ENCODE data around the gene MTUS2. TPM values are rescaled to one million over a fixed set of nuclear protein-coding genes. Genes with fewer than 3 reads are reported as not detected.

MTUS2 gene
- not detected in 2 replicates for total RNA-seq
- 0.02 and 0.06 TPM in 2 replicates for polyA plus RNA-seq
- not detected in 2 replicates for polyA plus RNA-seq (2012)
- not detected in 2 replicates for polyA minus RNA-seq (ENCODE audit: low replicate concordance)

DNA sequence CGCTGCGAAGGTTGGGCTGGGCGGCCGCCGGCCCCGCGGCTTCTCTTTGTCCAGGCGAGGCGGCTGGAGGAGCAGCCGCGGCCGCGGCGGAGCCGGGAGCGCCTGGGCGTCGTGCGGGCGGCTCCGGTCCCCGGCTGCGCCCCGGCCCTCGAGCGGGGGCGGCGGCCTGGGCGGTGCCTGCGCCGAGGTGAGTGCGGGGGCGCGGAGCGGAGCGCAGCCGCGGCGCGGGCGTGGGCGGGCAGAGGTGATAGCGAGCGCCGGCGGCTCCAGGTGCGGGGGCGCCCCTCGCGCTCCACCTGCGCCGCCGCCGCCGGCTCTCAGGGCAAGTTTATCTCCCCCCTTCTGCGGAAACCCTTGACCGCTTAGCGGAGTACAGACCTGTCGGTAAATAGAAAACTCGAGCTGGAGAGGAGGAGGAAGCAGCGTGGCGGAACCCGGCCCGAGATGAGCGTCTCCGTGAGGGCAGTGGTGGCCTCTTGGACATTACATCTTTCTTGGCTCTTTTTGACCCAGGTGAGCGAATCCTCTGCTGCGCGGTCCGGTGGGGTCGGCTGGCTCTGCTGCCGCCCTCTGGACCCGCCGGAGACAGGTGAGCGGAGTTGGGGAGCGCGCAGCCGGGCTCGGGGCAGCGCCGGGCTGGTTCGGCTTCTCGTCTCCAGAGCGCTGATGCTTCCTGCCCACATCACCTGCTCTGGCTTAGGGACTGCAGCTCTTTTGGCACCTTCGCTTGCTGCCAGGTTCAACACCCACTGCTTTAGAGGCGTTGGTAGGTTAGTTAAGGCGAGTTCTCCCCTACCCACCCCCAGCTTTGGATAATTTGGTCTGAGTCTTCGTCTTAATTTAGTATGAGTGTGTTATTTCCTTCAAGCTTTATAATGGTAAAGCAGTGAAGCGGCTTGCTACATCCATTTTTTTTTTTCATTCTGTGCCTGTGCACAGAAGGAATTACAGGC, at the start of gene MTUS2:
Gene MTUS2, plus strand, starts transcription at position 241 of the 953 bp plus-strand sequence.
- H3K4me1 ChIP-seq (ENCODE audit: control insufficient read depth, extremely low read depth, insufficient read depth, low read length): no peaks in the 10 kb centered on the region
- H2AFZ ChIP-seq (ENCODE audit: low read length): no peak within 1 kb of the TSS
- H3K4me2 ChIP-seq (ENCODE audit: extremely low read depth, insufficient read depth, low read length): peak within 1 kb of the TSS; percentile 58
- H3K27me3 ChIP-seq (ENCODE audit: control insufficient read depth, insufficient read depth, low read length): peaks cover 5% of the 10 kb centered on the region
- peak within 1 kb of the TSS in 2 of 4 experiments; percentile 25 to 35 for H3K4me3 ChIP-seq (replicated peaks in 1 of 4; ENCODE audit: control extremely low read depth in 1 of 4, insufficient read depth in 1 of 4, low read depth in 3 of 4, low read length in 4 of 4)
- TF ChIP-seq, protein P1, sequence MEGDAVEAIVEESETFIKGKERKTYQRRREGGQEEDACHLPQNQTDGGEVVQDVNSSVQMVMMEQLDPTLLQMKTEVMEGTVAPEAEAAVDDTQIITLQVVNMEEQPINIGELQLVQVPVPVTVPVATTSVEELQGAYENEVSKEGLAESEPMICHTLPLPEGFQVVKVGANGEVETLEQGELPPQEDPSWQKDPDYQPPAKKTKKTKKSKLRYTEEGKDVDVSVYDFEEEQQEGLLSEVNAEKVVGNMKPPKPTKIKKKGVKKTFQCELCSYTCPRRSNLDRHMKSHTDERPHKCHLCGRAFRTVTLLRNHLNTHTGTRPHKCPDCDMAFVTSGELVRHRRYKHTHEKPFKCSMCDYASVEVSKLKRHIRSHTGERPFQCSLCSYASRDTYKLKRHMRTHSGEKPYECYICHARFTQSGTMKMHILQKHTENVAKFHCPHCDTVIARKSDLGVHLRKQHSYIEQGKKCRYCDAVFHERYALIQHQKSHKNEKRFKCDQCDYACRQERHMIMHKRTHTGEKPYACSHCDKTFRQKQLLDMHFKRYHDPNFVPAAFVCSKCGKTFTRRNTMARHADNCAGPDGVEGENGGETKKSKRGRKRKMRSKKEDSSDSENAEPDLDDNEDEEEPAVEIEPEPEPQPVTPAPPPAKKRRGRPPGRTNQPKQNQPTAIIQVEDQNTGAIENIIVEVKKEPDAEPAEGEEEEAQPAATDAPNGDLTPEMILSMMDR (conservative IDR thresholded peaks at IDR 0.05 in 1 of 2, IDR thresholded peaks at IDR 0.05 in 1 of 2; ENCODE audit: low read depth in 1 of 2, low read length in 2 of 2): no peak
- TF ChIP-seq EZH2 (IDR thresholded peaks at IDR 0.05; ENCODE audit: low read length, missing control alignments): peak; percentile 94
- no peaks in the 10 kb centered on the region for H3K9me3 ChIP-seq (ENCODE audit: control insufficient read depth, insufficient read depth, low read depth, low read length)
- no peaks in the 10 kb centered on the region for H4K20me1 ChIP-seq (ENCODE audit: control insufficient read depth, extremely low read depth, insufficient read depth, low read length)
- H3K79me2 ChIP-seq (ENCODE audit: control insufficient read depth, insufficient read depth, low read length): no peaks in the 10 kb centered on the region
- no peak within 1 kb of the TSS for H3K9ac ChIP-seq (ENCODE audit: insufficient read depth, low read length)
- no peak for DNase-seq (ENCODE audit: low read depth in 2 of 2)
- no peaks in the 10 kb centered on the region for H3K36me3 ChIP-seq (ENCODE audit: control insufficient read depth, insufficient read depth, low read length)
- H3K27ac ChIP-seq (ENCODE audit: insufficient read depth, low read length): no peak within 1 kb of the TSS

DNA sequence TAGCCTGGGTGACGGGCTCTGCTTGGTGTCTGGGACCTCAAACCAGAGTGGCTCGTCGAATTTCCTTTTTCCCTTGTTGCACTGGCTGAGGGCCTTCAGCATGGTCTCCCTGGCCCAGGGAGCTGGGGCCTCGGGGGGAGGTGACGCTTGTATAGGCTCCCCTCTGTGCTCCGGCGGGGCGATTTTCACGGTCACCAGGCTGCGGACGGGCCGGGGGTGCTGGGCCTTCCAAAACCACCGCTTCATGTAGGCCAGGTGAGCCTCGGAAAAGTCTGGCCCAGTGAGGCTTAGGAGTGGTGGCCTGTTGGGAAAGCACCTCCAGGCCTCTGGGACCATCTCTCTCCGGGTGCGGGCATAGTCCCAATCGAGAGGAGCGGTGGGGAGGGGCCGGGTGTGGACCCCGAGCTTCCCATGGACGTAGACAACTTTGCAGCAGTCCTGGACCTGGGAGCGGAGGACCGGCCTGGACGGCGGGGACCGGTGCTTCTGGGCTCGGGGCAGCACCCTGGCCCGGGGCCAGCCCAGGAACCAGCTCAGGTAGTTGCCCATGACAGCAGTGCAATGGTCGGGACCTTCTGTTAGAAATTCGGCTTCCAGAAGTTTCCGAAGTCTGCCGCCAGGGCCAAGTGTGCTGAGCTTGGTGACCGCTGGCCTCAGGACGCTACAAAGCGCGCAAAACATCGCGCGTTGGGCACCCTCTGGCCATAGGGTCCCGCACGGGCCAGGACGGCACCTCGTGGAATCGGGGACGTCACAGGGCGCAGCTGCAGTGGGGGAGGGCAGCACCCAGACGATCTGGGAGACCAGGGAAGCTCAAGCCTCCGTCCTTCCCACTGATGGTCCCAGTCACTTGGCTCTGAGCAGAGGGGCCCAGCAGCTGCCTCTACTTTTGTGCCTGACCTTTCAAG, 41.6 kb upstream of the MTUS2 start:
- no peak for DNase-seq (ENCODE audit: low read depth in 2 of 2)
- no peaks in the 10 kb centered on the region for H3K79me2 ChIP-seq (ENCODE audit: control insufficient read depth, insufficient read depth, low read length)
- no peak overlapping the region for H3K9ac ChIP-seq (ENCODE audit: insufficient read depth, low read length)
- H3K4me2 ChIP-seq (ENCODE audit: extremely low read depth, insufficient read depth, low read length): no peak overlapping the region
- H3K9me3 ChIP-seq (ENCODE audit: control insufficient read depth, insufficient read depth, low read depth, low read length): no peaks in the 10 kb centered on the region
- no peaks in the 10 kb centered on the region for H3K4me1 ChIP-seq (ENCODE audit: control insufficient read depth, extremely low read depth, insufficient read depth, low read length)
- H3K4me3 ChIP-seq (replicated peaks in 1 of 4; ENCODE audit: control extremely low read depth in 1 of 4, insufficient read depth in 1 of 4, low read depth in 3 of 4, low read length in 4 of 4): no peak overlapping the region
- no peaks in the 10 kb centered on the region for H4K20me1 ChIP-seq (ENCODE audit: control insufficient read depth, extremely low read depth, insufficient read depth, low read length)
- H3K27me3 ChIP-seq (ENCODE audit: control insufficient read depth, insufficient read depth, low read length): no peaks in the 10 kb centered on the region
- H3K36me3 ChIP-seq (ENCODE audit: control insufficient read depth, insufficient read depth, low read length): no peaks in the 10 kb centered on the region
- H3K27ac ChIP-seq (ENCODE audit: insufficient read depth, low read length): no peak overlapping the region
- TF ChIP-seq EZH2 (IDR thresholded peaks at IDR 0.05; ENCODE audit: low read length, missing control alignments): no peak
- TF ChIP-seq, protein P1 (conservative IDR thresholded peaks at IDR 0.05 in 1 of 2, IDR thresholded peaks at IDR 0.05 in 1 of 2; ENCODE audit: low read depth in 1 of 2, low read length in 2 of 2): no peak
- no peak overlapping the region for H2AFZ ChIP-seq (ENCODE audit: low read length)

- DNase-seq (ENCODE audit: low read depth in 2 of 2): peak; percentile 18 to 68
- Histone ChIP-seq H3K4me2 (ENCODE audit: extremely low read depth, insufficient read depth, low read length) (peak overlapping the region; percentile 15), H3K79me2 (ENCODE audit: control insufficient read depth, insufficient read depth, low read length) (no peaks in the 10 kb centered on the region), H3K27me3 (ENCODE audit: control insufficient read depth, insufficient read depth, low read length) (no peaks in the 10 kb centered on the region), H3K36me3 (ENCODE audit: control insufficient read depth, insufficient read depth, low read length) (no peaks in the 10 kb centered on the region), H2AFZ (ENCODE audit: low read length) (no peak overlapping the region), H3K9me3 (ENCODE audit: control insufficient read depth, insufficient read depth, low read depth, low read length) (no peaks in the 10 kb centered on the region), H3K9ac (ENCODE audit: insufficient read depth, low read length) (no peak overlapping the region), H3K4me3 (replicated peaks in 1 of 4; ENCODE audit: control extremely low read depth in 1 of 4, insufficient read depth in 1 of 4, low read depth in 3 of 4, low read length in 4 of 4) (no peak overlapping the region), H3K27ac (ENCODE audit: insufficient read depth, low read length) (no peak overlapping the region), H4K20me1 (ENCODE audit: control insufficient read depth, extremely low read depth, insufficient read depth, low read length) (no peaks in the 10 kb centered on the region), H3K4me1 (ENCODE audit: control insufficient read depth, extremely low read depth, insufficient read depth, low read length) (no peaks in the 10 kb centered on the region)
- TF ChIP-seq, protein P1 (conservative IDR thresholded peaks at IDR 0.05 in 1 of 2, IDR thresholded peaks at IDR 0.05 in 1 of 2; ENCODE audit: low read depth in 1 of 2, low read length in 2 of 2): no peak
- no peak for TF ChIP-seq EZH2 (IDR thresholded peaks at IDR 0.05; ENCODE audit: low read length, missing control alignments)
Measured at GRCh38 chr13:28792992-28793391, 27.1 kb upstream of the MTUS2 start.
